Prostate gland (tissue), 2 donors: ENCODE data around the gene LRSAM1. TPM values are rescaled to one million over a fixed set of nuclear protein-coding genes. Genes with fewer than 3 reads are reported as not detected.

Experiments used
- DNase-seq: peaks from one replicate; pipeline ENCODE4 v3.0.0-alpha.2; 2019; ENCODE audit warnings: low spot score
- H3K27ac ChIP-seq, 2 donors: fragments of 200-600 bp; sonication (generic); 2 replicates each; pipeline ENCODE4 v1.5.1; 2017 to 2019
- H3K27me3 ChIP-seq: fragments of 200-600 bp; sonication (generic); replicated peaks from 2 replicates; pipeline ENCODE4 v1.5.1; 2019; ENCODE audit not compliant: insufficient read depth
- H3K36me3 ChIP-seq, 2 donors: fragments of 200-600 bp; sonication (generic); 1 replicate in 1 of 2; 2 replicates in 1 of 2; pipeline versions ENCODE4 v1.5.1 to v1.8.1; 2017 to 2019
- H3K4me1 ChIP-seq: fragments of 200-600 bp; sonication (generic); replicated peaks from 2 replicates; pipeline ENCODE4 v1.5.1; 2019
- H3K4me3 ChIP-seq, 2 donors: fragments of 200-600 bp; sonication (generic); 2 replicates each; pipeline ENCODE4 v1.5.1; 2017 to 2019
- H3K9me3 ChIP-seq: fragments of 200-600 bp; sonication (generic); 2 replicates; pipeline ENCODE4 v1.5.1; 2017
- POLR2A ChIP-seq: fragments of 450-650 bp; IDR thresholded peaks from one replicate; pipeline ENCODE4 v1.6.1; 2016; ENCODE audit warnings: antibody characterized with exemption, mild to moderate bottlenecking
- POLR2AphosphoS5 ChIP-seq: sonication (generic); formaldehyde crosslinking; IDR thresholded peaks from one replicate; pipeline ENCODE4 v1.6.1; 2017; ENCODE audit warnings: antibody characterized with exemption
- WGBS: methylation state at CpG from one replicate; pipeline ENCODE4 v1.1.5; 2018; 5-methylcytosine and 5-hydroxymethylcytosine counted together
- intact Hi-C: fragments of 100-400 bp; cut with DNase I; formaldehyde crosslinking; loops from one replicate; pipeline ENCODE4 v1.14.2; 2022
- total RNA-seq, 2 donors: library from RNA; depleted of rRNA; stranded (reverse); fragments of >200 nt; gene quantifications; one replicate each; pipeline ENCODE4 v1.1.0, GENCODE V29; 2016
- TF ChIP-seq, protein P1 (sequence below), 4 experiments: fragments of 200-600 bp in 2 of 4; fragments of 450-650 bp in 2 of 4; sonication (generic) in 2 of 4; IDR thresholded peaks; 1 replicate in 3 of 4; 2 replicates in 1 of 4; pipeline ENCODE4 v1.5.1; 2016 to 2019; ENCODE audit warnings: antibody characterized with exemption in 4 of 4, mild to moderate bottlenecking in 2 of 4, moderate library complexity in 2 of 4

LRSAM1 gene
- total RNA-seq, 2 donors from 2014 or later = 14.8 to 30.5 TPM

DNA sequence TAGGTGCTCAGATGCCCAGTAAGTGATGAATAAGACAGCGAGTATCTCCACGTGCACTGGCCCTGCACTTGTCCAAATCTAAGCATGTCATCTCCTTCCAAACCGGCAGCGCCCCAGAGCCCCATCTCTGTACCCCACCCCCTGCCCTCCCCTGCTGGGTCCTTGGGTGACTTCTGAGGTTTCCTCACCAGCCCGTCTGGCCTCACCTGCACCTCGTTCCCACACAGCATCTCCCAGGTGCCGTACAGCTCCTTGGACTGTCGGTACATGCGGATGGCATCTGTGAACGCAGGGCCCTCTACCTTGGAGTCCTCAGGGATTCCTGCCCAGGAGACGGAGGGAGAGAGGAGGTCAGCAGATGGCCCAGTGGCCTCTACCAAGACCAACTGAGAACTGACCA, 66.3 kb downstream of the LRSAM1 start:
- intact Hi-C loops = loop anchor here (10.0 kb wide), 1 partner anchor 1407 kb away; the partner anchor contains the start of gene PHYHD1
- H3K36me3 ChIP-seq = peaks cover 0 to 10% of the 10 kb centered on the region in 2 donors
- 96% methylated on average over 11 of the region's 11 CpGs for WGBS

DNA sequence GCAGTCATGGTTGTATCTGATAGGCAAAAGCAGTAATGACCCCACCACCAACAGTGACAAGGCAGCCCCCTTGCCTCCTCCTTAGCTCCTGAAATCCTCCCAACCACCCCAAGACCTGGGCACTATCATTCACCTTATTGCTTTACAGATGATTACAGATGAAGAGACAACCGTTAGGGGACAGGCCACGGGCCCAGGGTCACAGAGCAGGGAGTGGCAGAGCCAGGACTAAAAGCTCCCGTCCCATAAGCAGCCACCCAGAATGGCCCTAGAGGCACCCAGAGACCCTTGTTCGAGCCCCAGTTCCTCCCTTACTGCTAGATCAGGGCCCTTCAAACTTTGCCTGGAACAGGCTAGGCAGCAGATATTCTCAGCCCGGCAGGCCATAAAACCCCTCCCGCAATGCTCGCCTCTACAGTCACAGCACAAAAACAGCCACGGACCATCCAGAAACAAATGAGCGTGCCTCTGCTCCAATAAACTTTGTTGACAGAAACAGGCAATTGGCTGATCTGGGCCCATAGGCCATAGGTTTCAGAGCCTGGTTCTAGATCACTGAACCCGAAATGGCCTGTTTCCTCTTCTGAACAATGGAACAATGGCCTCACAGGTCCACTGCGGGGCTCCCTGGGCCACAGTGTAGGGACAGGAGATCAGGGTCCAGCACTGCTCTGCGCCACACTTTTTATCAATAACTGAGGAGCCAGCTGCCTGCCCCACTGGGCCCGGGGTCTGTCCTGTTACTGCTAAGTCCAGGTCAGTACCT, 67.0 kb downstream of the LRSAM1 start:
- WGBS = 71% methylated on average over 13 of the region's 13 CpGs
- peaks cover 7% of the 10 kb centered on the region for H3K4me1 ChIP-seq
- no peak for TF ChIP-seq POLR2AphosphoS5
- TF ChIP-seq, protein P1, sequence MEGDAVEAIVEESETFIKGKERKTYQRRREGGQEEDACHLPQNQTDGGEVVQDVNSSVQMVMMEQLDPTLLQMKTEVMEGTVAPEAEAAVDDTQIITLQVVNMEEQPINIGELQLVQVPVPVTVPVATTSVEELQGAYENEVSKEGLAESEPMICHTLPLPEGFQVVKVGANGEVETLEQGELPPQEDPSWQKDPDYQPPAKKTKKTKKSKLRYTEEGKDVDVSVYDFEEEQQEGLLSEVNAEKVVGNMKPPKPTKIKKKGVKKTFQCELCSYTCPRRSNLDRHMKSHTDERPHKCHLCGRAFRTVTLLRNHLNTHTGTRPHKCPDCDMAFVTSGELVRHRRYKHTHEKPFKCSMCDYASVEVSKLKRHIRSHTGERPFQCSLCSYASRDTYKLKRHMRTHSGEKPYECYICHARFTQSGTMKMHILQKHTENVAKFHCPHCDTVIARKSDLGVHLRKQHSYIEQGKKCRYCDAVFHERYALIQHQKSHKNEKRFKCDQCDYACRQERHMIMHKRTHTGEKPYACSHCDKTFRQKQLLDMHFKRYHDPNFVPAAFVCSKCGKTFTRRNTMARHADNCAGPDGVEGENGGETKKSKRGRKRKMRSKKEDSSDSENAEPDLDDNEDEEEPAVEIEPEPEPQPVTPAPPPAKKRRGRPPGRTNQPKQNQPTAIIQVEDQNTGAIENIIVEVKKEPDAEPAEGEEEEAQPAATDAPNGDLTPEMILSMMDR (IDR thresholded peaks at IDR 0.05) = no peak
- no peak for TF ChIP-seq POLR2A
- no peak overlapping the region for H3K4me3 ChIP-seq
- H3K9me3 ChIP-seq = no peaks in the 10 kb centered on the region
- intact Hi-C loops = loop anchor here (10.0 kb wide), 1 partner anchor 1407 kb away; the partner anchor contains the start of gene PHYHD1
- no peaks in the 10 kb centered on the region for H3K27me3 ChIP-seq
- peak overlapping the region; percentile 30 to 39 for H3K27ac ChIP-seq
- peaks cover 0 to 10% of the 10 kb centered on the region in 2 donors for H3K36me3 ChIP-seq
- no peak for DNase-seq

More for the DNA sequence above, 66.3 kb downstream of the LRSAM1 start:
- no peak for DNase-seq
- TF ChIP-seq, protein P1 (IDR thresholded peaks at IDR 0.05) = no peak
- TF ChIP-seq POLR2A = no peak
- no peak for TF ChIP-seq POLR2AphosphoS5
- no peaks in the 10 kb centered on the region for H3K9me3 ChIP-seq
- no peaks in the 10 kb centered on the region for H3K27me3 ChIP-seq
- no peak overlapping the region for H3K4me3 ChIP-seq
- peak overlapping the region in 1 of 2 donors; percentile 39 for H3K27ac ChIP-seq
- H3K4me1 ChIP-seq = peaks cover 7% of the 10 kb centered on the region

- Histone ChIP-seq H3K36me3 (peaks cover 9 to 18% of the 10 kb centered on the region in 2 donors), H3K4me3 (no peak overlapping the region), H3K4me1 (peaks cover 7% of the 10 kb centered on the region), H3K27me3 (no peaks in the 10 kb centered on the region), H3K9me3 (no peaks in the 10 kb centered on the region), H3K27ac (no peak overlapping the region)
- intact Hi-C loops = loop anchor here (10.0 kb wide), 1 partner anchor 1405 kb away; the partner anchor contains the start of gene PHYHD1
- 88% methylated on average over 17 of the region's 22 CpGs for WGBS
- TF ChIP-seq, protein P1 (IDR thresholded peaks at IDR 0.05) = no peak
- TF ChIP-seq POLR2AphosphoS5 (no peak), POLR2A (no peak)
- DNase-seq = no peak
These were observed 68.2 kb downstream of the LRSAM1 start for GRCh38 chr9:127519301-127520166.

DNA sequence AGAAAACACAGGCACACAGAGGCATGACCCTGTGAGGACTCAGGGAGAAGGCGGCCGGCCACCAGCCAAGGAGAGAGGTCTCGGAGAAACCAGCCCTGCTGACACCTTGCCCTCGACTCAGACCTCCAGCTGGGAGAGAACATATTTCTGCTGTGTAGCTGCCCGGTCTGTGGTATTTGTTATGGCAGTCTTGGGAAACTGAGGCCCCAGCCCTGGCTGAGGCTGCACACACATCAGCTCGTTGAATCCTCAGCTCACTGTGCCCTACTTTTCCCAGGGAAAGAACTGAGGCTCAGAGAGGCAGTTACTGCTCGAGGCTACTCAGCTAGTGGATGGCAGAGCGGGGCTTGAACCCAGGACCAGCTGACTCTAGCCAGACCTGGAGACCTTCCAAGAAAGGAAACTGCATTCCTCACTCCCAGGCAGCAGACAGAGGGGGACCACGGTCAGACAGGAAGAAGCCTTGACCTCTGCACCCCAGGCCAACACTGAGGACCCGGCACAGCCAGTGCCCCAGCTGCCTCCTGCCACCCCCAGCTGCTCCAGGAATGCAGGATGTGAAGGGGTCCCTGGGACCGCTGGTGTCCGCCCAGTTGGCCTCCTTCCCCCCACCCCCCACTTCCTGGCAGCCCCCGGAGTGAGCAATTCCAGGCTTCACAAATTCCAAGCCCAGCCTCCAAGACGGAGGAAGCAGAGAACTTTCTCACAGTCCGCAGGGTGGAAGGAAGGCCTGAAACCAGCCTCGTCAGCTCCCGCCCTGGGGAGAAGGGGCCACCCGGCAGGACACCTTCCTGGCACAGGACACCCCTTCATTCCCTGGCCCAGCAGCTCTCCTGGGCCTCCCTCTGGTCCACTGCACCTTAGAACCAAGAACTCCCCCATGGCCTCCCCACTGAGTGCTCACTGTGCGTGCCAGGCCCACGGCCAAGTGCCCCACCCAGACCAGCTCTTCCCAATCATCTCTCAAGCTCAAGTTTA, 69.9 kb downstream of the LRSAM1 start:
- no peak for TF ChIP-seq POLR2A
- TF ChIP-seq, protein P1 (IDR thresholded peaks at IDR 0.05) = no peak
- no peak for TF ChIP-seq POLR2AphosphoS5
- Histone ChIP-seq H3K27ac (peak overlapping the region; percentile 43 to 66), H3K27me3 (no peaks in the 10 kb centered on the region), H3K4me1 (peaks cover 7% of the 10 kb centered on the region), H3K36me3 (peaks cover 11 to 18% of the 10 kb centered on the region in 2 donors), H3K9me3 (no peaks in the 10 kb centered on the region), H3K4me3 (no peak overlapping the region)
- no peak for DNase-seq
- WGBS = 64% methylated on average over 19 of the region's 20 CpGs
- intact Hi-C loops = no loop called here
